Measurements from ENCODE around the gene MTREX. TPM values are rescaled to one million over a fixed set of nuclear protein-coding genes. Genes with fewer than 3 reads are reported as not detected.

The MTREX gene
- total and polyA plus RNA-seq, 2 of the 8 experiments (the other 6 are each of a cell fraction or from before 2014, with no cell fraction given): 16.0 to 130 TPM

DNA sequence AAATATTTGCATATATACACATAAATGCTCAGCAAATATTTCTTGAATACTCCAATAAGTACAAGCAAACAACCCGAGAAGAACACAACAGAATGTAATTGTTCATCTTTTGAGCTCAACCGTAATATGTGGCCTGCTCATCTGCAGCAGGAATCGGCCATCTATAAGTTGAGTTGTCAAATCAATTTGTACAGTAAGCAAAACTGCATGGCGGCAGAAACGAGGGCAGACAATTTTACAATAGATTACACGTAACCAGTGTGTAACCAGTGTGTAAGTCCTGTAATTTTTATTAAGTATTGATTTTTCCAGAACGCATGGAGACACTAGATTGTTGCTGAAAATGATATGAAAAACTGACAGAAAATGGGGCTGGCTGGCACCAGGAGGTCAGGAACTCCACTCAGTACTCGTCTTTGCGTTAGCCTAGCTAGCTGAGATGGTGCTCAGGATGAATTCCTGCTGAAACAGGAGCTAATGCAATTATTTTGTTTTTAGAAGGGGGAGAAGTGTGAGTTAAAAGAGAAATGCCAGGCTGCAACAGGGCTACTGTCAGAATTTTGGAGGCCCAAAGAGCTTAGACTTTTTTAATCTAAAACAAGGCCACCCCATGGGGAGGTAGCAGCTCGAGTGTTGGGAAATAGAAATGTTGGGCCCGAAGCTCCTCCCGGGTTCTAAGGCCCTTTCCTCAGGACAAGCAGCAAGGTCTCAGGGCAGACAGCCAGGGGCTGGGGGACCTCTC lies 977 bp upstream of the MTREX start:
- Histone ChIP-seq H2BK5ac (ENCODE audit: low read depth, low read length) (no peak overlapping the region), H3K4ac (replicated peaks; ENCODE audit: insufficient read length, low read depth, low read length) (no peak overlapping the region), H3K79me1 (ENCODE audit: low read depth, low read length) (peaks cover 6% of the 10 kb centered on the region), H4K8ac (ENCODE audit: extremely low read depth, insufficient read depth, low read length) (no peak overlapping the region; the same call in 1 of the 2 replicates), H2BK20ac (ENCODE audit: low read length) (no peak overlapping the region), H3K9ac (replicated peaks in 1 of 4; ENCODE audit: extremely low read depth in 1 of 4, low read depth in 3 of 4, low read length in 3 of 4) (peak overlapping the region; percentile 43 to 96 (median 90)), H3K4me3 (ENCODE audit: extremely low read depth in 1 of 4, insufficient read depth in 2 of 4, low read depth in 3 of 4, low read length in 4 of 4) (peak overlapping the region; percentile 79 to 88 (median 85)), H2AK5ac (ENCODE audit: low read depth, low read length) (no peak overlapping the region), H3K4me1 (replicated peaks in 1 of 4; ENCODE audit: control insufficient read depth in 3 of 4, insufficient read depth in 4 of 4, low read length in 3 of 4) (peaks cover 0 to 2% (median 2%) of the 10 kb centered on the region in 4 experiments; a peak in 4 of 7 replicates), H3K9me3 (ENCODE audit: insufficient read depth in 2 of 2, low read depth in 1 of 2, low read length in 1 of 2) (no peaks in the 10 kb centered on the region), H2BK120ac (replicated peaks; ENCODE audit: low read depth, low read length) (no peak overlapping the region), H3K23me2 (ENCODE audit: low read depth, low read length) (peaks cover 6% of the 10 kb centered on the region), H2BK15ac (ENCODE audit: low read length) (no peak overlapping the region), H3K4me2 (ENCODE audit: insufficient read depth in 1 of 2, low read depth in 2 of 2, low read length in 2 of 2) (peak overlapping the region; percentile 72 to 92), H4K91ac (replicated peaks; ENCODE audit: insufficient read length, low read length) (no peak overlapping the region), H2BK12ac (ENCODE audit: low read depth, low read length) (no peak overlapping the region), H3K14ac (ENCODE audit: insufficient read length) (no peak overlapping the region), H4K20me1 (replicated peaks in 1 of 2; ENCODE audit: control insufficient read depth in 1 of 2, insufficient read depth in 2 of 2, low read length in 2 of 2) (peaks cover 0 to 4% of the 10 kb centered on the region in 2 experiments), H3K23ac (ENCODE audit: insufficient read length) (no peak overlapping the region), H2AFZ (ENCODE audit: low read length) (0 out of 2 replicates have a peak overlapping the region, but pooled peaks have one; percentile 7), H3K27ac (ENCODE audit: low read depth, low read length) (no peak overlapping the region; the same call in 1 of the 2 replicates), H3K79me2 (ENCODE audit: control insufficient read depth in 1 of 2, insufficient read depth in 2 of 2, low read length in 2 of 2) (peaks cover 12 to 82% of the 10 kb centered on the region in 2 experiments), H3K36me3 (ENCODE audit: control insufficient read depth in 2 of 4, insufficient read depth in 4 of 4, low read length in 3 of 4) (peaks cover 0 to 4% (median 0%) of the 10 kb centered on the region in 4 experiments; a peak in 1 of 8 replicates), H3K27me3 (replicated peaks in 1 of 4; ENCODE audit: control insufficient read depth in 3 of 4, extremely low read depth in 1 of 4, insufficient read depth in 3 of 4, low read length in 3 of 4) (no peaks in the 10 kb centered on the region), H3K18ac (ENCODE audit: extremely low read depth, low read length) (no peak overlapping the region), H4K5ac (ENCODE audit: insufficient read length, low read depth, low read length) (no peak overlapping the region), H3K56ac (replicated peaks; ENCODE audit: insufficient read length, low read depth, low read length) (peak overlapping the region; percentile 95)
- CTCF ChIA-PET (ENCODE audit: partially characterized antibody): interaction anchor here (0.5 to 1.2 kb wide), 5 partner anchors 9 to 99 kb away, joined by 3 read pairs; no protein-coding TSS in a partner anchor
- TF ChIP-seq ZNF274 (IDR thresholded peaks at IDR 0.05; ENCODE audit: borderline replicate concordance, extremely low read depth, low read length) (no peak), NRF1 (IDR thresholded peaks at IDR 0.05; ENCODE audit: low read depth, low read length) (no peak), SRF (IDR thresholded peaks at IDR 0.05; ENCODE audit: low read depth, low read length) (no peak), MAFK (IDR thresholded peaks at IDR 0.05; ENCODE audit: low read depth, low read length) (no peak), SAP30 (IDR thresholded peaks at IDR 0.05; ENCODE audit: insufficient read depth, insufficient replicate concordance, low read length) (peak; percentile 51), SIX5 (IDR thresholded peaks at IDR 0.05; ENCODE audit: low read depth, low read length) (no peak)
- FAIRE-seq (no peak), DNase-seq (ENCODE audit: low read depth in 1 of 2, low spot score in 2 of 2) (no peak)
- 40% methylated on average over 12 of the region's 12 CpGs; no CpG with 5 or more reads in 1 of the 2 experiments for WGBS, 2 experiments (ENCODE audit: extremely low coverage in 1 of 2, insufficient coverage in 1 of 2, insufficient read length in 1 of 2, insufficient replicate concordance in 2 of 2, low coverage in 1 of 2, low lambda C conversion rate in 2 of 2, missing lambda C conversion rate in 1 of 2)
- POLR2A ChIA-PET (ENCODE audit: partially characterized antibody): interaction anchor here (0.6 to 1.8 kb wide), 7 partner anchors 9 to 531 kb away, joined by 3 to 8 read pairs (median 3); partner anchors contain the start of gene CCNO
